Mucosa of descending colon (tissue), 3 donors: ENCODE measurements around the gene TF. TPM values are rescaled to one million over a fixed set of nuclear protein-coding genes. Genes with fewer than 3 reads are reported as not detected.
"Not testable (repeated sequence)": the region's sequence is repeated elsewhere in the genome, so short reads cannot be mapped to it uniquely, and the experiment has no call there.

Experiments used
- ATAC-seq: fragments of 200-7000 bp; cut with Tn5 transposase; one replicate; pipeline ENCODE4 v1.9.1; 2020; ENCODE audit warnings: mild to moderate bottlenecking, moderate library complexity
- DNase-seq, 3 donors: peaks; one replicate each; pipeline ENCODE4 v3.0.0-alpha.2; 2020
- H3K36me3 ChIP-seq: fragments of 200-600 bp; one replicate; pipeline ENCODE4 v1.8.0; 2021; ENCODE audit warnings: low read depth, mild to moderate bottlenecking
- H3K4me1 ChIP-seq: fragments of 200-600 bp; one replicate; pipeline ENCODE4 v1.8.0; 2021; ENCODE audit warnings: low read depth, mild to moderate bottlenecking
- H3K4me3 ChIP-seq: fragments of 200-600 bp; one replicate; pipeline ENCODE4 v1.8.0; 2021; ENCODE audit warnings: mild to moderate bottlenecking
- H3K9me3 ChIP-seq: fragments of 200-600 bp; one replicate; pipeline ENCODE4 v1.8.0; 2021; ENCODE audit warnings: mild to moderate bottlenecking
- CTCF ChIP-seq: fragments of 200-600 bp; IDR thresholded peaks from one replicate; pipeline ENCODE4 v1.8.0; 2022; ENCODE audit warnings: antibody characterized with exemption, mild to moderate bottlenecking
- intact Hi-C, 2 donors: fragments of 100-400 bp; cut with DNase I in 1 of 2; cut with micrococcal nuclease in 1 of 2; formaldehyde crosslinking; loops; one replicate each; pipeline versions ENCODE4 v1.11.0 to v1.11.1; 2022; cut with DNase I, micrococcal nuclease
- total RNA-seq, 3 donors: library from RNA; stranded (reverse); fragmentation: NEBNext Ultra II Directional in 2 of 3; extraction: Animal tissue kit (Norgen Biotek cat#: 25700) in 2 of 3; gene quantifications; one replicate each; pipeline versions ENCODE4 v1.2.1 to v1.2.4, GENCODE V29; 2021 to 2023
- donor health status: DM: no; HTN: no; CAD: no; lungs with moderate emphysema.
- donor health status: DM: no; HTN: no; CAD: no.
- donor health status: DM: no; HTN: yes; CAD: no.

Gene TF
- total RNA-seq, 3 donors from 2014 or later = 0.51 to 13.5 (median 4.6) TPM

DNA sequence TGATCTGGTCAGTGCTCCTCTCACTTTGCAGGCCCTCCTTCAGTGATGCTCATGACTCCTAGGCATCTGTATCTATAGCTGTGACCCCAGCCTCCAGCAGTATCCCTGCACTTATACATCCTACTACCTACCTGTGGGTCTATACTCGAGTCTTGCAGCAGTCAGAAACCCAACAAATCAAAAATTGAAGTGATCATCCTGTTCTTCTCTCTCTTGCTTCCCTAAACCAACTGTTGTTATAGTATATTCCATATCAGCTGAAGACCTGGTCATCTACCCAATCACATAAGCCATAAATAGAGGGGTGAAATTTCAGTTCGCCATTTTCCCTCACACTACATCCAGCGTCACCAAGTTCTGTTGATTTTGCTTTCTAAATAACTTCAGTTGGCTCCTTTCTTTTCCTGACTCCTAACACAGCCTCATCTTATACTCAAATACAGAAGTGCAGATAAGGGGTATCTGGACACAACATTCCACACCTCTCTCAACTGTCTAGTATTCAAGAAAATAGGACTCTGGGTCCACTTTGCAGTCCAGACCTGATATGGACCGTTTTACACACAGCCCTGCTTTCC lies 33.5 kb downstream of the TF start:
- Histone ChIP-seq H3K36me3 (no peaks in the 10 kb centered on the region), H3K4me1 (no peaks in the 10 kb centered on the region), H3K4me3 (no peak overlapping the region), H3K9me3 (no peaks in the 10 kb centered on the region)
- ATAC-seq = no peak
- no peak for DNase-seq
- intact Hi-C loops = no loop called here
- no peak for TF ChIP-seq CTCF

DNA sequence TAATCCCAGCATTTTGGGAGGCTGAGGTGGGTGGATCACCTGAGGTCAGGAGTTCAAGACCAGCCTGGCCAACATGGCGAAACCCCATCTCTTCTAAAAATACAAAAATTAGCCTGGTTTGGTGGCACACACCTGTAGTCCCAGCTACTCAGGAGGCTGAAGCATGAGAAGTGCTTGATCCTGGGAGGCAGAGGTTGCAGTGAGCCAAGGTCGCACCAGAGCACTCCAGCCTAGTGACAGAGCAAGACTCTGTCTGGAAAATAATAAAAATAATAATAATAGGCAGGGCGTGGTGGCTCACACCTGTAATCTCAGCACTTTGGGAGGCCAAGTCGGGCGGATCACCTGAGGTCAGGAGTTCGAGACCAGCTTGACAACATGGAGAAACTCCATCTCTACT lies 34.6 kb downstream of the TF start:
- ATAC-seq, intact Hi-C loops: not testable (repeated sequence)

DNA sequence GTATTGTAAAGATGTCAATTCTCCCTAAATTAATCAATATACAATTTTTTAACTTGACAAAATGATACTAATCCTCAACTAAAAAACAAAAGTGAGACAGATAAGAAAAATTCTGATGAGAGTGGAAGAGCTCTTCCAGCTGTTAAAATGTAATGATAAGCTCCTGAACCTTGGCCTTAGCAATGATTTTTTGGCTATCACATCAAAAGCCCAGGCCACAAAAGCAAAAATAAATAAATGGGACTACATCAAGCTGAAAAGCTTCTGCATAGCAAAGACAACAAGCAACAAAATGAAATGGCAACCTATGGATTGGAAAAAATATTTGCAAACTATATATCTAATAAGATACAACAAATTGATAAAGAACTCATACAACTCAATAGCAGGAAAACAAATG lies 35.4 kb downstream of the TF start:
- intact Hi-C loops = no loop called here
- H3K4me1 ChIP-seq = no peaks in the 10 kb centered on the region
- H3K36me3 ChIP-seq = no peaks in the 10 kb centered on the region
- TF ChIP-seq CTCF = no peak
- H3K4me3 ChIP-seq = no peak overlapping the region
- no peaks in the 10 kb centered on the region for H3K9me3 ChIP-seq
- DNase-seq = no peak
- ATAC-seq = no peak

More for the DNA sequence above, 34.6 kb downstream of the TF start:
- not testable (repeated sequence) for H3K4me3 ChIP-seq, H3K36me3 ChIP-seq, H3K9me3 ChIP-seq, DNase-seq, H3K4me1 ChIP-seq

DNA sequence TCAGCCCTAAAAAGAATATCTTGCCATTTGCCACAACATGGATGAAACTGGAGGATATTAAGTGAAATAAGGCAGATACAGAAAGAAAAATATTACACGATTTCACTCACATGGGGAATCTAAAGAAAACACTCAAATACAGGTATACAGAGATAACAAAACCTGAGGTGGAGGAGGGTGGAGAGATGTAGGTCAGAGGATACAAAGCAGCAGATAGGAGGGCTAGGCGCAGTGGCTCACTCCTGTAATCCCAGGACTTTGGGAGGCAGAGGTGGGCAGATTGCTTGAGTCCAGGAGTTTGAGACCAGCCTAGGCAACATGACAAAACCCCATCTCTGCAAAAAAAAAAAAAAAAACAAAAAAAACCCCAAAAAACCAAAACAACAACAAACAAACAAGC lies 36.3 kb downstream of the TF start:
- Histone ChIP-seq H3K4me3 (no peak overlapping the region), H3K36me3 (no peaks in the 10 kb centered on the region), H3K4me1 (no peaks in the 10 kb centered on the region), H3K9me3 (no peaks in the 10 kb centered on the region)
- DNase-seq (no peak), ATAC-seq (no peak)
- TF ChIP-seq CTCF = no peak
- intact Hi-C loops = no loop called here

GRCh38 chr3:133783762-133784161 lies 37.6 kb downstream of the TF start:
- DNase-seq (no peak), ATAC-seq (no peak)
- no peaks in the 10 kb centered on the region for H3K4me1 ChIP-seq
- no peaks in the 10 kb centered on the region for H3K9me3 ChIP-seq
- TF ChIP-seq CTCF = no peak
- H3K36me3 ChIP-seq = no peaks in the 10 kb centered on the region
- no peak overlapping the region for H3K4me3 ChIP-seq
- intact Hi-C loops = no loop called here

DNA sequence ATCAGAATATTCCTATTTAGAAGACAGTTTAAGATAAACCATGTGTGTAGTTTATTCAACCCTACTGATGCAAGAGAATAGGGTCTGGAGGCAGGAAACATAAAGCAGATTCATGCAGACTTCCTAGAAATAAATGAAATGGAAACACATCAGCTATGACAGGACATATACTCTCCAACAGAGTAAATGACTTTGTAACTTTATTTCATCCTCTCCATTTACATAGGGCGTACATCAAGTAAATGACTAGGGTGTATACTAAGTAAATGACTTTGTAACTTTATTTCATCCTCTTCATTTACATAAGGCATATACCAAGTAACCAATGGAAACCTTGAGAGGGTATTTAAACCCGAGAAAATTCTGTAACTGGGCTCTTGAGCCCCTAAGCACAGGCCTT lies 41.8 kb downstream of the TF start:
- intact Hi-C loops = no loop called here
- no peak for TF ChIP-seq CTCF
- ATAC-seq = no peak

More for the DNA sequence above, 41.8 kb downstream of the TF start:
- no peak for DNase-seq
- Histone ChIP-seq H3K4me3 (no peak overlapping the region), H3K36me3 (no peaks in the 10 kb centered on the region), H3K9me3 (peaks cover 23% of the 10 kb centered on the region), H3K4me1 (no peaks in the 10 kb centered on the region)
